CD4-positive, alpha-beta T cell (primary cell): Measurements from ENCODE around the gene PYGL. TPM values are rescaled to one million over a fixed set of nuclear protein-coding genes. Genes with fewer than 3 reads are reported as not detected.

Source experiments
- ATAC-seq: fragments of 200-7000 bp; cut with Tn5 transposase; one replicate; pipeline ENCODE4 v1.10.0; 2022; ENCODE audit warnings: mild to moderate bottlenecking; ENCODE audit not compliant: poor library complexity
- CTCF ChIA-PET: fragments of 350-600 bp; sonication (Branson Sonifier 250); formaldehyde crosslinking; loops from one replicate; lab custom pipeline; 2021; ENCODE audit warnings: antibody characterized with exemption, inconsistent platforms; lab: Charles Lee
- POLR2A ChIA-PET: fragments of 350-600 bp; sonication (Branson Sonifier 250); formaldehyde crosslinking; loops from one replicate; lab custom pipeline; 2021; ENCODE audit warnings: antibody characterized with exemption, inconsistent platforms; lab: Charles Lee
- DNase-seq, 14 experiments: peaks; one replicate each; pipeline ENCODE4 v3.0.0-alpha.2; 2013 to 2020; ENCODE audit warnings: mixed read lengths in 2 of 14
- H3K27ac ChIP-seq, 2 donors: one replicate each; pipeline versions ENCODE4 v1.5.1 to v1.7.0; 2013; ENCODE audit warnings: low read length in 2 of 2, low read depth in 1 of 2, mild to moderate bottlenecking in 1 of 2
- H3K27me3 ChIP-seq, 2 experiments: 1 replicate in 1 of 2; 2 replicates in 1 of 2; pipeline versions ENCODE4 v1.6.1 to v1.7.0; 2013; ENCODE audit warnings: low read length in 2 of 2, control low read depth in 1 of 2, mild to moderate bottlenecking in 1 of 2, moderate library complexity in 1 of 2; ENCODE audit not compliant: insufficient read depth in 2 of 2, control insufficient read depth in 1 of 2
- H3K36me3 ChIP-seq: one replicate; pipeline ENCODE4 v1.6.1; 2013; ENCODE audit warnings: low read length, control low read depth; ENCODE audit not compliant: insufficient read depth
- H3K4me1 ChIP-seq: one replicate; pipeline ENCODE4 v1.6.1; 2013; ENCODE audit warnings: low read length, control low read depth; ENCODE audit not compliant: insufficient read depth
- H3K4me3 ChIP-seq: one replicate; pipeline ENCODE4 v1.5.1; 2013; ENCODE audit warnings: mild to moderate bottlenecking, low read length, moderate library complexity
- H3K9me3 ChIP-seq, 2 experiments: 1 replicate in 1 of 2; 2 replicates in 1 of 2; pipeline versions ENCODE4 v1.6.1 to v1.7.0; 2013; ENCODE audit warnings: low read length in 2 of 2, mild to moderate bottlenecking in 2 of 2, control low read depth in 1 of 2, moderate library complexity in 1 of 2; ENCODE audit not compliant: control insufficient read depth in 1 of 2, insufficient read depth in 1 of 2
- H3K27ac Mint-ChIP-seq: one replicate; pipeline ENCODE4 v1.8.0; 2020; ENCODE audit warnings: mixed read lengths
- H3K27me3 Mint-ChIP-seq: one replicate; pipeline ENCODE4 v1.8.0; 2021; ENCODE audit warnings: mixed read lengths
- H3K36me3 Mint-ChIP-seq: one replicate; pipeline ENCODE4 v1.8.0; 2021; ENCODE audit warnings: low read depth, mixed read lengths
- H3K4me1 Mint-ChIP-seq: one replicate; pipeline ENCODE4 v1.8.0; 2021; ENCODE audit warnings: low read depth, mixed read lengths
- H3K4me3 Mint-ChIP-seq: one replicate; pipeline ENCODE4 v1.8.0; 2020; ENCODE audit warnings: mild to moderate bottlenecking, mixed read lengths
- H3K9me3 Mint-ChIP-seq: one replicate; pipeline ENCODE4 v1.8.0; 2020; ENCODE audit warnings: mixed read lengths
- intact Hi-C, 2 experiments: fragments of 100-400 bp; cut with DNase I in 1 of 2; cut with micrococcal nuclease in 1 of 2; formaldehyde crosslinking; loops; one replicate each; pipeline versions ENCODE4 v1.15.1 to v1.9.0; 2023 to 2025; cut with DNase I, micrococcal nuclease
- total RNA-seq, 174 experiments: library from RNA in 2 of 174; stranded (reverse) in 2 of 174; gene quantifications; one replicate each; pipeline ENCODE4 v1.2.3 and lab custom pipeline; 2021 to 2026
- TF ChIP-seq, protein P1 (sequence below): fragments of 200-600 bp; IDR thresholded peaks from one replicate; pipeline ENCODE4 v1.8.0; 2022; ENCODE audit warnings: antibody characterized with exemption, mild to moderate bottlenecking

PYGL gene
- total RNA-seq, 2 experiments from 2014 or later, result 0.59 to 0.69 TPM

DNA sequence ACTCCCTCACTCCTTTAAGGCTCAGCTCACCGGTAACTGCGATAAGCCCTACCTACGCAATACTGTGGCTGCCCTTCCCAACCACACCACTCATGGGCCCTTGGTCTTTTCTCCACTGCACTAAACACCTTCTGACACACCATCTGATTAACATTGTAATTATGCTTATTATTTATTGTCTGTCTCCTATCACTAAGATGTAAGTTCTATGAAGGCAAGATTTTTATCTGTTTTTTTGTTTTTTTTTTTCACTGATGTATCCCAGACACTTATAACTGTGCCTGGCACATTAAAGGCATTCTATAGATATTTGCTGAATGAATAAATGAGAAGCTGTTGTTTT, 34.2 kb upstream of the PYGL start:
- TF ChIP-seq, protein P1, sequence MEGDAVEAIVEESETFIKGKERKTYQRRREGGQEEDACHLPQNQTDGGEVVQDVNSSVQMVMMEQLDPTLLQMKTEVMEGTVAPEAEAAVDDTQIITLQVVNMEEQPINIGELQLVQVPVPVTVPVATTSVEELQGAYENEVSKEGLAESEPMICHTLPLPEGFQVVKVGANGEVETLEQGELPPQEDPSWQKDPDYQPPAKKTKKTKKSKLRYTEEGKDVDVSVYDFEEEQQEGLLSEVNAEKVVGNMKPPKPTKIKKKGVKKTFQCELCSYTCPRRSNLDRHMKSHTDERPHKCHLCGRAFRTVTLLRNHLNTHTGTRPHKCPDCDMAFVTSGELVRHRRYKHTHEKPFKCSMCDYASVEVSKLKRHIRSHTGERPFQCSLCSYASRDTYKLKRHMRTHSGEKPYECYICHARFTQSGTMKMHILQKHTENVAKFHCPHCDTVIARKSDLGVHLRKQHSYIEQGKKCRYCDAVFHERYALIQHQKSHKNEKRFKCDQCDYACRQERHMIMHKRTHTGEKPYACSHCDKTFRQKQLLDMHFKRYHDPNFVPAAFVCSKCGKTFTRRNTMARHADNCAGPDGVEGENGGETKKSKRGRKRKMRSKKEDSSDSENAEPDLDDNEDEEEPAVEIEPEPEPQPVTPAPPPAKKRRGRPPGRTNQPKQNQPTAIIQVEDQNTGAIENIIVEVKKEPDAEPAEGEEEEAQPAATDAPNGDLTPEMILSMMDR, result no peak
- H3K4me3 ChIP-seq, result no peak overlapping the region
- intact Hi-C loops, result no loop called here
- no peak overlapping the region for H3K27ac Mint-ChIP-seq
- no peak for DNase-seq
- H3K9me3 Mint-ChIP-seq, result no peaks in the 10 kb centered on the region
- no peaks in the 10 kb centered on the region for H3K4me1 ChIP-seq
- no peaks in the 10 kb centered on the region for H3K4me1 Mint-ChIP-seq
- H3K36me3 ChIP-seq, result no peaks in the 10 kb centered on the region
- H3K36me3 Mint-ChIP-seq, result no peaks in the 10 kb centered on the region
- ATAC-seq, result no peak
- H3K27ac ChIP-seq, result no peak overlapping the region
- H3K9me3 ChIP-seq, result no peaks in the 10 kb centered on the region
- H3K27me3 ChIP-seq, result peaks cover 0 to 2% of the 10 kb centered on the region in 2 experiments
- ChIA-PET POLR2A (no interaction called here), CTCF (interaction anchor here (1.0 kb wide), 1 partner anchor 9 kb away, joined by 3 read pairs; no protein-coding TSS in a partner anchor)
- no peaks in the 10 kb centered on the region for H3K27me3 Mint-ChIP-seq
- H3K4me3 Mint-ChIP-seq, result no peak overlapping the region

- ChIA-PET CTCF (interaction anchor here (1.0 kb wide), 1 partner anchor 8 kb away, joined by 3 read pairs; no protein-coding TSS in a partner anchor), POLR2A (no interaction called here)
- TF ChIP-seq, protein P1, result no peak
- Histone ChIP-seq H3K27me3 (peaks cover 0 to 2% of the 10 kb centered on the region in 2 experiments), H3K27ac (no peak overlapping the region), H3K4me1 (no peaks in the 10 kb centered on the region), H3K9me3 (no peaks in the 10 kb centered on the region), H3K4me3 (no peak overlapping the region), H3K36me3 (no peaks in the 10 kb centered on the region)
- Mint-ChIP-seq H3K36me3 (no peaks in the 10 kb centered on the region), H3K4me3 (no peak overlapping the region), H3K27me3 (no peaks in the 10 kb centered on the region), H3K9me3 (no peaks in the 10 kb centered on the region), H3K4me1 (no peaks in the 10 kb centered on the region), H3K27ac (no peak overlapping the region)
- DNase-seq (peak in 1 of 14 experiments; percentile 4), ATAC-seq (no peak)
- intact Hi-C loops, result no loop called here
These were observed 33.7 kb upstream of the PYGL start for GRCh38 chr14:50977863-50978528.

- Mint-ChIP-seq H3K4me1 (no peaks in the 10 kb centered on the region), H3K27me3 (peaks cover 5% of the 10 kb centered on the region), H3K9me3 (no peaks in the 10 kb centered on the region), H3K27ac (no peak overlapping the region), H3K36me3 (no peaks in the 10 kb centered on the region), H3K4me3 (no peak overlapping the region)
- Histone ChIP-seq H3K4me1 (no peaks in the 10 kb centered on the region), H3K4me3 (no peak overlapping the region), H3K27ac (no peak overlapping the region), H3K27me3 (peaks cover 0 to 2% of the 10 kb centered on the region in 2 experiments), H3K9me3 (no peaks in the 10 kb centered on the region), H3K36me3 (no peaks in the 10 kb centered on the region)
- no peak for ATAC-seq
- intact Hi-C loops, result no loop called here
- no peak for DNase-seq
- ChIA-PET CTCF (no interaction called here), POLR2A (interaction anchor here (0.7 kb wide), 1 partner anchor 16 kb away, joined by 3 read pairs; no protein-coding TSS in a partner anchor)
- TF ChIP-seq, protein P1, result no peak
These were observed 29.8 kb upstream of the PYGL start for GRCh38 chr14:50974118-50974517.
